Measurements from ENCODE around the gene NTRK3.

- TF ChIP-seq CTCF (IDR thresholded peaks at IDR 0.05), result no peak
- no peak for TF ChIP-seq POLR2A (IDR thresholded peaks at IDR 0.05)
These were observed 26.1 kb upstream of the NTRK3 start for GRCh38 chr15:88282614-88283013.

Data from thyroid gland (tissue), 4 donors.